Sigmoid colon (tissue), 7 donors: ENCODE results near the gene LIPH. TPM values are rescaled to one million over a fixed set of nuclear protein-coding genes. Genes with fewer than 3 reads are reported as not detected.
"Not testable (repeated sequence)": the region's sequence is repeated elsewhere in the genome, so short reads cannot be mapped to it uniquely, and the experiment has no call there.

Source experiments
- DNase-seq: peaks from one replicate; pipeline ENCODE4 v3.0.0-alpha.2; 2019
- H3K27ac ChIP-seq, 4 donors: fragments of 200-600 bp; sonication (generic); one replicate each; pipeline ENCODE4 v1.5.1; 2016 to 2019; ENCODE audit warnings: mild to moderate bottlenecking in 1 of 4
- H3K27me3 ChIP-seq, 3 donors: fragments of 200-600 bp; sonication (generic); one replicate each; pipeline ENCODE4 v1.5.1; 2019; ENCODE audit warnings: mild to moderate bottlenecking in 1 of 3
- H3K36me3 ChIP-seq, 4 donors: fragments of 200-600 bp; sonication (generic); one replicate each; pipeline ENCODE4 v1.5.1; 2016 to 2019
- H3K4me1 ChIP-seq, 4 donors: fragments of 200-600 bp; sonication (generic); one replicate each; pipeline ENCODE4 v1.5.1; 2017 to 2019
- H3K4me3 ChIP-seq, 4 donors: fragments of 200-600 bp; sonication (generic); one replicate each; pipeline ENCODE4 v1.5.1; 2017 to 2019; ENCODE audit warnings: mild to moderate bottlenecking in 2 of 4, moderate library complexity in 1 of 4
- H3K9me3 ChIP-seq, 4 donors: fragments of 200-600 bp in 3 of 4; sonication (generic) in 3 of 4; one replicate each; pipeline versions ENCODE4 v1.5.1 to v1.6.1; 2013 to 2019
- EP300 ChIP-seq, 4 donors: sonication (generic); formaldehyde crosslinking; IDR thresholded peaks; one replicate each; pipeline ENCODE4 v1.6.1; 2017; ENCODE audit warnings: antibody characterized with exemption in 4 of 4
- POLR2A ChIP-seq, 2 donors: fragments of 450-650 bp; IDR thresholded peaks; one replicate each; pipeline ENCODE4 v1.6.1; 2016; ENCODE audit warnings: antibody characterized with exemption in 2 of 2, mild to moderate bottlenecking in 2 of 2, moderate library complexity in 2 of 2
- POLR2AphosphoS5 ChIP-seq, 4 donors: sonication (generic); formaldehyde crosslinking; IDR thresholded peaks; one replicate each; pipeline ENCODE4 v1.6.1; 2017; ENCODE audit warnings: antibody characterized with exemption in 4 of 4
- WGBS, 2 donors: extraction: QIAGEN DNeasy Blood & Tissue Kit; methylation state at CpG; one replicate each; pipeline ENCODE4 v1.1.7; 2013; 5-methylcytosine and 5-hydroxymethylcytosine counted together
- intact Hi-C: fragments of 100-400 bp; cut with DNase I; formaldehyde crosslinking; loops from one replicate; pipeline ENCODE4 v1.15.1; 2023
- polyA plus RNA-seq, 3 donors: library from polyadenylated mRNA; stranded (reverse); fragments of 200-250 nt; gene quantifications; one replicate each; pipeline ENCODE4 v1.2.3, GENCODE V29; 2013
- total RNA-seq, 4 donors: library from RNA; depleted of rRNA; stranded (reverse); fragments of >200 nt; gene quantifications; one replicate each; pipeline ENCODE4 v1.1.0, GENCODE V29; 2016
- TF ChIP-seq, protein P1 (sequence below), 4 experiments: fragments of 450-650 bp in 3 of 4; fragments of 200-600 bp in 1 of 4; IDR thresholded peaks; one replicate each; pipeline ENCODE4 v1.5.1; 2016 to 2019; ENCODE audit warnings: antibody characterized with exemption in 4 of 4, mild to moderate bottlenecking in 3 of 4, moderate library complexity in 2 of 4
- donor health status: healthy with polysubstance abuse.
- donor health status: Bipolar disorder and iron deficiency.
- donor health status: healthy.

LIPH gene
- total and polyA plus RNA-seq, 7 donors: 0.14 to 37.1 (median 16.2) TPM; not detected in 2

DNA sequence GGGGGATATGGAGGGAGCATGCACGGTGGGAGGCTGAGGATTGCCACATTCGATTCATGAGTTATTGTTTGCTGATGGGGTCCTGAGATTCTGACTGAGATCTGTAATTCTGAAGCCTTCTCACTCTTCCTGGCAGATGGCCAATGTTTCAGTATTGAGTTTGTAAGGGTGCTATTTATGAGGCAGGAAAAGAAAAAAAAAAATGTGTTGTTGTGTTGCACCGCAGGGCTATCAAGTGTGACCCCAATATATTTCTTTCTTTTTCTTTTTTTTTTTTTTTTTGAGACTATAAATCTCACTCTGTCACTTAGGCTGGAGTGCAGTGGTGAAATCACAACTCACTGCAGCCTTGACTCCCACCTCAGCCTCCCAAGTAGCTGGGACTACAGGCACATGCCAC, 30.5 kb upstream of the LIPH start:
- Histone ChIP-seq H3K4me1 (peaks cover 0 to 17% (median 15%) of the 10 kb centered on the region in 4 donors), H3K4me3 (no peak overlapping the region), H3K9me3 (no peaks in the 10 kb centered on the region), H3K27ac (no peak overlapping the region), H3K36me3 (no peaks in the 10 kb centered on the region), H3K27me3 (no peaks in the 10 kb centered on the region)
- DNase-seq: no peak
- TF ChIP-seq, protein P1, sequence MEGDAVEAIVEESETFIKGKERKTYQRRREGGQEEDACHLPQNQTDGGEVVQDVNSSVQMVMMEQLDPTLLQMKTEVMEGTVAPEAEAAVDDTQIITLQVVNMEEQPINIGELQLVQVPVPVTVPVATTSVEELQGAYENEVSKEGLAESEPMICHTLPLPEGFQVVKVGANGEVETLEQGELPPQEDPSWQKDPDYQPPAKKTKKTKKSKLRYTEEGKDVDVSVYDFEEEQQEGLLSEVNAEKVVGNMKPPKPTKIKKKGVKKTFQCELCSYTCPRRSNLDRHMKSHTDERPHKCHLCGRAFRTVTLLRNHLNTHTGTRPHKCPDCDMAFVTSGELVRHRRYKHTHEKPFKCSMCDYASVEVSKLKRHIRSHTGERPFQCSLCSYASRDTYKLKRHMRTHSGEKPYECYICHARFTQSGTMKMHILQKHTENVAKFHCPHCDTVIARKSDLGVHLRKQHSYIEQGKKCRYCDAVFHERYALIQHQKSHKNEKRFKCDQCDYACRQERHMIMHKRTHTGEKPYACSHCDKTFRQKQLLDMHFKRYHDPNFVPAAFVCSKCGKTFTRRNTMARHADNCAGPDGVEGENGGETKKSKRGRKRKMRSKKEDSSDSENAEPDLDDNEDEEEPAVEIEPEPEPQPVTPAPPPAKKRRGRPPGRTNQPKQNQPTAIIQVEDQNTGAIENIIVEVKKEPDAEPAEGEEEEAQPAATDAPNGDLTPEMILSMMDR (IDR thresholded peaks at IDR 0.05): no peak
- TF ChIP-seq POLR2A (IDR thresholded peaks at IDR 0.05) (no peak), EP300 (IDR thresholded peaks at IDR 0.05) (no peak), POLR2AphosphoS5 (IDR thresholded peaks at IDR 0.05) (no peak)
- 35 to 67% methylated on average over 3 of the region's 3 CpGs for WGBS, 2 donors
- intact Hi-C loops: loop anchor here (10.0 kb wide), 2 partner anchors 218 to 352 kb away; partner anchors contain the start of genes MAP3K13 and TRA2B

DNA sequence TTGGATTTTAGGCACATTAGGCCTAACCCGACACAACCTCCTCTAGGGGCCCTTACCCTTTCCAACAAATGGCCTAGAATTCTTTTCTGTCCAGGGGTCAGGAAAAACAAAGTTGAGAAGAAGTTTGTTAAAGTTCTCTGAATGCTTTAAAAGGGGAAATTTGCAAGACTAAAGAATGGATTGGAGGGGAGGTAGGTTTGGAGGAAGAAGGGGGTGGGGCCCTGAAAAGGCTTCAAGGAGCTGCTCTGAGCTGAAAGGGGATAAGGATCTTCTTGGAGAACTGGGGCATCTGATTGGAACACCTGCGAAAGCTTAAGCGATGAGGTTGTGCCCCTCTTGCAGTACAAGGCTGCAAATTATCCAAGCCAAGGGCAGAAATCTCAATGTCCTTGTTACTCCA, 29.8 kb upstream of the LIPH start:
- Histone ChIP-seq H3K4me1 (peaks cover 0 to 13% (median 11%) of the 10 kb centered on the region in 4 donors), H3K27me3 (no peaks in the 10 kb centered on the region), H3K4me3 (no peak overlapping the region), H3K36me3 (no peaks in the 10 kb centered on the region), H3K27ac (no peak overlapping the region), H3K9me3 (no peaks in the 10 kb centered on the region)
- no peak for DNase-seq
- WGBS, 2 donors: 73 to 90% methylated on average over 3 of the region's 3 CpGs
- intact Hi-C loops: loop anchor here (10.0 kb wide), 2 partner anchors 217 to 353 kb away; partner anchors contain the start of genes MAP3K13 and TRA2B
- no peak for TF ChIP-seq POLR2A (IDR thresholded peaks at IDR 0.05)

DNA sequence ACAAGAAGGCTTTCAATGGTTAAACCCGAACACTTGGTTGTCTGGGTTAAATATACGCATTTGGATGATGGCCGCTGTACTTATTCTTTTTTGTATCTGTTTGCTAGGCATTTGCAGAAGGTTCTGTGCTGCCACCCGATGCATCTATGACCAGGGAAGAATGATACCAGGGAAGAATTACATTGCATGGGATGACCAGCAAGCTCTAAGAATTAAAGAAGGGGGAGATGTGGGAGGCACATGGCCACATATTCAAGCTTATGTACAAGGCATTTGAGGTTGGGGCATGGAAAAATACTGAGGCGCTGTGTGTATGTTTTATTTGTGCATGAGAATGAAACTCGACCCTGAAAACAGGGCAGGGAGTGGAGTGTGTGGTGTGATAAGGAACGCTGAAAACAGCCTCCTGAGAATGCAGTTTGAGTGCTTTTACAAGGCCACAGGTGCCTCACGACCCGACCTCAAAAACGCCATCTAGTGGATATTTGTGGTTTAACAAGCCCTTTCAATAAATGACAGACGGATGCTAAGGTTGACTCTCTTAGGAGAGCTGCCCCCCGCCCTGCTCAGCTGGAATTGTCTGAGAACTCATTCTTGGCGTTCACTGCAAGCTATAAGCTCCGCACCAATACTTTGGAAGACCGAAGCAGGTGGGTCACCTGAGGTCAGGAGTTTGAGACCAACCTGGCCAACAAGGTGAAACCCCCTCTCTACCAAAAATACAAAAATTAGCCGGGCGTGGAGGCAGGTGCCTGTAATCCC, 22.9 kb upstream of the LIPH start:
- H3K27ac ChIP-seq, H3K36me3 ChIP-seq, H3K4me1 ChIP-seq, DNase-seq, H3K4me3 ChIP-seq, H3K27me3 ChIP-seq, intact Hi-C loops: not testable (repeated sequence)
- TF ChIP-seq, protein P1 (IDR thresholded peaks at IDR 0.05): peak in 3 of 4 experiments; percentile 32 to 45 (median 42)
- H3K9me3 ChIP-seq: peaks cover 0 to 11% (median 0%) of the 10 kb centered on the region in 4 donors
- 21 to 30% methylated on average over 17 of the region's 17 CpGs for WGBS, 2 donors

DNA sequence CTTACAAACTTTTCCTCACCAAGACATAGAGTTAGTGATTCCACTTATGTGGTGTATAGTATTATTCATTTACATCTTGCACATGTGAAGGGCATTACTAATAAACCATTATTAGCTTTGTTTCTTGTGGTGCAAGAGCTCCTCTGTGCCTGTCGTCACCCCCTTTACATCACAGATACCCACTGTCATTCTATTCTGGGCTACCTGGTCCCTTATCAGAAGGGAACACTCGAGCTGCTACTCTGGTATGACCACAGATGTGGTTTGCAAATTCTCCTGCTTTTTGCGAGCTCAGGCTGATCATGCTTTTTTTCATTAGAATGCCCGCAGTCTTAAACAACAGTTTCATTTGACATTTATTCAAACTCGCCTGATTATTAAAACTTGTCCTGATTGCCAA, 19.8 kb upstream of the LIPH start:
- Histone ChIP-seq H3K27me3 (no peaks in the 10 kb centered on the region), H3K36me3 (no peaks in the 10 kb centered on the region), H3K27ac (no peak overlapping the region), H3K9me3 (peaks cover 0 to 11% (median 0%) of the 10 kb centered on the region in 4 donors), H3K4me3 (no peak overlapping the region), H3K4me1 (no peaks in the 10 kb centered on the region)
- 75 to 92% methylated on average over 5 of the region's 5 CpGs for WGBS, 2 donors
- DNase-seq: no peak
- intact Hi-C loops: no loop called here
- TF ChIP-seq POLR2AphosphoS5 (IDR thresholded peaks at IDR 0.05) (no peak), POLR2A (IDR thresholded peaks at IDR 0.05) (no peak), EP300 (IDR thresholded peaks at IDR 0.05) (no peak)
- TF ChIP-seq, protein P1 (IDR thresholded peaks at IDR 0.05): no peak

DNA sequence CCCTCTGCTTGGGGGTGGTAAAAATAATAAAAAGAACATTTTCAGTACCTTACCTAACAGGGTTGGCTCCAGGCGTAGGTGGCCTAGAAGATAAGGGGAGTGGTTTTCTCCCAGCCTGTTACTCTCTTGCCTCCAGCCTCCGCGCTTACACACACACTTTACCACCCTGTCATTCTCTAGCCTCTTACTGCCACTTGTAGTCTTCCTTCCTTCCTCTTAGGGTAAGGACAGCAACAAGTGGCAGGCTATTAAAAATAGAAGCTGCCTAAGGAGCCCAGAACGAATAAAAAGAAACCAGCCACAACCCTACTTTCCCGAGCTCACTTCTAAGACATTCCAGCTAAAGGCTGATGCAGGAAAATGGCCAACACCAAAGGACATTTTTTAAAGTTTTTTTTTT, 9.6 kb upstream of the LIPH start:
- intact Hi-C loops: no loop called here
- Histone ChIP-seq H3K4me1 (no peaks in the 10 kb centered on the region), H3K27me3 (peaks cover 0 to 17% (median 0%) of the 10 kb centered on the region in 3 donors), H3K36me3 (no peaks in the 10 kb centered on the region), H3K4me3 (no peak overlapping the region), H3K27ac (no peak overlapping the region), H3K9me3 (no peaks in the 10 kb centered on the region)
- no peak for DNase-seq
- no peak for TF ChIP-seq EP300 (IDR thresholded peaks at IDR 0.05)
- TF ChIP-seq, protein P1 (IDR thresholded peaks at IDR 0.05): no peak
- TF ChIP-seq POLR2A (IDR thresholded peaks at IDR 0.05): no peak
- TF ChIP-seq POLR2AphosphoS5 (IDR thresholded peaks at IDR 0.05): no peak
- 22 to 51% methylated on average over 5 of the region's 5 CpGs for WGBS, 2 donors
